ENCODE results near the gene TNFSF12. TPM values are rescaled to one million over a fixed set of nuclear protein-coding genes. Genes with fewer than 3 reads are reported as not detected.

Gene TNFSF12, protein sequence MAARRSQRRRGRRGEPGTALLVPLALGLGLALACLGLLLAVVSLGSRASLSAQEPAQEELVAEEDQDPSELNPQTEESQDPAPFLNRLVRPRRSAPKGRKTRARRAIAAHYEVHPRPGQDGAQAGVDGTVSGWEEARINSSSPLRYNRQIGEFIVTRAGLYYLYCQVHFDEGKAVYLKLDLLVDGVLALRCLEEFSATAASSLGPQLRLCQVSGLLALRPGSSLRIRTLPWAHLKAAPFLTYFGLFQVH
- total RNA-seq: 41.7 TPM
- long read RNA-seq, transcript TNFSF12-201 (7 exons, 1,553 nt): major isoform, 17 of 32 reads
- long read RNA-seq, partial matches to known transcripts: 1 of 32 reads
- long read RNA-seq, other reads (novel, unspliced or antisense): 10 of 32 reads

DNA sequence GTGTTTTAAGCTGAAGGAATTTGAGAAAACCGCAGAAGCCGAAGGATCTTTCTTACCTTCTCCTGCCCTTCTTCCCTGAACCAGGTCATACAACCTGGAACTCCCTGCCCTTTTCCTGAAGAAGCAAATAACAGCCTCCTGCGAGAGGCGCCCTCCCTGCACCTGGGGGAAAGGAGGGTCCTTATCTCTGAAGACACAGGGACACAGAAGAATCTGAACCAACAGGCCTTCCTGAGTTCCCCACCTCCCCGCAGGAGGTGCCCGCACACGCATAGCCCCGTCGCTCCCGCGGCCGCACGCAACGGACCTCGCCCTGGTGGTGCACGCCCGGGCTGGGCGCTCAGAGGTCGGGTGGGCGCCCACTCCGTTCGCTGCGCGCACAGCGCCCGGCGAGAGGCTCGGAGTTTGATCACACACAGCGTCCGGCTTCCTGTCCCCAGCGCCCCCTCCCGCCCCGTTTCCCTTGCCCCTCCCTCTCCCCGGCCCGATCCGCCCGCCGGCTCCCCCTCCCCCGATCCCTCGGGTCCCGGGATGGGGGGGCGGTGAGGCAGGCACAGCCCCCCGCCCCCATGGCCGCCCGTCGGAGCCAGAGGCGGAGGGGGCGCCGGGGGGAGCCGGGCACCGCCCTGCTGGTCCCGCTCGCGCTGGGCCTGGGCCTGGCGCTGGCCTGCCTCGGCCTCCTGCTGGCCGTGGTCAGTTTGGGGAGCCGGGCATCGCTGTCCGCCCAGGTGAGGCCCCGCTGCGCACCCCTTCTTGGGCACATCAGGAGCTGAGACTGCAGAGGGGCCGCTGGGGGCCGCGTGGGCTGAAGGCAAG lies at the start of gene TNFSF12:
Gene TNFSF12, plus strand, starts transcription at position 474 of the 816 bp plus-strand sequence. Its CDS starts 96 bp downstream, at position 570.
- intact Hi-C loops (cut with DNase I): loop anchor here (1.0 to 5.0 kb wide), 2 partner anchors 10 to 61 kb away; partner anchors contain the start of gene TNFSF13
- ATAC-seq (peak; percentile 84), DNase-seq (ENCODE audit: missing footprints) (peak; percentile 89)

DNA sequence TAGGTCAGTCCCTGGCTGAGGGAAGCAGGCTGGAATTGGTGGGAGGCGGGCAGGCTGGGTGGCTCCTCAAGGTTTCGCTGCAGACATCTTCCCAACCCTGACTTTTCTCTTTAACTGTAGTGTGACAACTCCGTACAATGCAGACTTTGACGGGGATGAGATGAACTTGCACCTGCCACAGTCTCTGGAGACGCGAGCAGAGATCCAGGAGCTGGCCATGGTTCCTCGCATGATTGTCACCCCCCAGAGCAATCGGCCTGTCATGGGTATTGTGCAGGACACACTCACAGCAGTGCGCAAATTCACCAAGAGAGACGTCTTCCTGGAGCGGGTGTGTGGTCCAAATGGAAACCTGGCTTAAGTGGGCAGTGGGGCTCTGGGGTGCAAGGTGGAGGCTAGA lies 49.7 kb upstream of the TNFSF12 start:
- intact Hi-C loops (cut with DNase I): no loop called here
- ATAC-seq (no peak), DNase-seq (ENCODE audit: missing footprints) (no peak)

DNA sequence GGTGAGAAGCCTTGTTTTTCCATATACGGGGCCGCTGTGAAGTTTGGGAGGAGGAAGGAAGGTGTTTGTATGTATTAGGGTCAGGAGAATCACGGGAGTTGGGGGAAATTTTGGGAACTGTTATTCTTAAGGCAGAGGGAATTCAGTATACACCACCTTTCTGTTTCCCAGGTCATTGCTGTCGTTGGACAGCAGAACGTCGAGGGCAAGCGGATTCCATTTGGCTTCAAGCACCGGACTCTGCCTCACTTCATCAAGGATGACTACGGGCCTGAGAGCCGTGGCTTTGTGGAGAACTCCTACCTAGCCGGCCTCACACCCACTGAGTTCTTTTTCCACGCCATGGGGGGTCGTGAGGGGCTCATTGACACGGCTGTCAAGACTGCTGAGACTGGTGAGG lies 47.1 kb upstream of the TNFSF12 start:
- no peak for DNase-seq (ENCODE audit: missing footprints)
- no peak for ATAC-seq
- intact Hi-C loops (cut with DNase I): no loop called here

DNA sequence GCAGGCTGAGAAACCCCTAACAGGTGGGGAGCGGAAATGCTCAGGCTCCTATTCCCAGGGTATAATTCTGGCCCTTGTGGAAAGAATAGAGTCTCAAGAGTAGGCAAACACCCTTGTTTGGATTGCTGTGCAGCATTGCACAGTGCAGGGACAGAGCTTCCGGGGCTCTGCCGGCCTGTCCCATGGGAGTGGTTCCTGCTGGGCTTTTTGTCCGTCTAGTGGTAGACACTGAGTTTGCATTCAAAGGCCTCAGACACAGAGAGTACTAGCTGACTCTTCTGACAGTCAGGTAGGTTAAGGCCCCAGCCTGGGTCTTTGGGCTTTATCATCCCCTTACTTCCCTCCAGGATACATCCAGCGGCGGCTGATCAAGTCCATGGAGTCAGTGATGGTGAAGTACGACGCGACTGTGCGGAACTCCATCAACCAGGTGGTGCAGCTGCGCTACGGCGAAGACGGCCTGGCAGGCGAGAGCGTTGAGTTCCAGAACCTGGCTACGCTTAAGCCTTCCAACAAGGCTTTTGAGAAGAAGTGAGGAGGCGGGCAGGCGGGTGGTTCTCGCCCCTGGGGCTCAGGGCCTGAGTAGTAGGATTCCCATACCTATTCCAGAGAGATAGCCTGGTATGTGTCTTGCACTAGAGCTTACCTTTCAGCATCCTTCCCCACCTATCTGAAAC lies 46.5 kb upstream of the TNFSF12 start:
- DNase-seq (ENCODE audit: missing footprints) (no peak), ATAC-seq (peak; percentile 18)
- intact Hi-C loops (cut with DNase I): no loop called here

DNA sequence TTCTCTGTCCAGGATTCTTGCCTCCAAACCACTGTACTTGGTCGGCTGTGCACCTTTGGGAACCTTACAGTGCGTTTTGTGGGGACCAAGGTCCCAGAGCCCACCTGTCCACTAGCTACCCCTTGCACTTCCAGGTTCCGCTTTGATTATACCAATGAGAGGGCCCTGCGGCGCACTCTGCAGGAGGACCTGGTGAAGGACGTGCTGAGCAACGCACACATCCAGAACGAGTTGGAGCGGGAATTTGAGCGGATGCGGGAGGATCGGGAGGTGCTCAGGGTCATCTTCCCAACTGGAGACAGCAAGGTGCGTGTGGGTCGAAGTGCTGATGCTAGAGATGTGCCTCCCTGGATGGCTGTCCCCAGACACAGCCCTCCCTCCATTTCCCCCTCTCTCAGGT lies 45.9 kb upstream of the TNFSF12 start:
- DNase-seq (ENCODE audit: missing footprints) (no peak), ATAC-seq (no peak)
- intact Hi-C loops (cut with DNase I): no loop called here

DNA sequence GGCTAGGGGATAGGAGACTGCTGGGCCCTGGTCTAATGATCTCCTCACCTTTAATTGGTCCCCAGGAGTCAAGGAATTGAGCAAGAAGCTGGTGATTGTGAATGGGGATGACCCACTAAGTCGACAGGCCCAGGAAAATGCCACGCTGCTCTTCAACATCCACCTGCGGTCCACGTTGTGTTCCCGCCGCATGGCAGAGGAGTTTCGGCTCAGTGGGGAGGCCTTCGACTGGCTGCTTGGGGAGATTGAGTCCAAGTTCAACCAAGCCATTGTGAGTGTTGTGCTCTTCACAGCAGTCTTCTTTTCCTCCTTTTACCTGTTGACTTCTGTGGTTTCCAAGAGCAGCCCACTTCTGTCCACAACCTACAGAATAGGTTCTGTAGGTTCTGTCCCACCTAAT lies 45.3 kb upstream of the TNFSF12 start:
- ATAC-seq: no peak
- intact Hi-C loops (cut with DNase I): no loop called here
- DNase-seq (ENCODE audit: missing footprints): no peak

DNA sequence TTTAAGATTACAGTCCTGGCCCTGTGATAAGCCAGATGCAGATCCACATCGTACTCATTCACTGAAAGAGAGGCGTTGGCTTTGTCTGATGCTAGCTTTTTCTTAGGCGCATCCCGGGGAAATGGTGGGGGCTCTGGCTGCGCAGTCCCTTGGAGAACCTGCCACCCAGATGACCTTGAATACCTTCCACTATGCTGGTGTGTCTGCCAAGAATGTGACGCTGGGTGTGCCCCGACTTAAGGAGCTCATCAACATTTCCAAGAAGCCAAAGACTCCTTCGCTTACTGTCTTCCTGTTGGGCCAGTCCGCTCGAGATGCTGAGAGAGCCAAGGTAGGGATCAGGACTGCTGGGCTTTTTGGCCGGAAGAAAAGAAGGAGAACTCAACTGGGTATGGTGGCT lies 40.7 kb upstream of the TNFSF12 start:
- ATAC-seq (no peak), DNase-seq (ENCODE audit: missing footprints) (no peak)
- intact Hi-C loops (cut with DNase I): no loop called here

DNA sequence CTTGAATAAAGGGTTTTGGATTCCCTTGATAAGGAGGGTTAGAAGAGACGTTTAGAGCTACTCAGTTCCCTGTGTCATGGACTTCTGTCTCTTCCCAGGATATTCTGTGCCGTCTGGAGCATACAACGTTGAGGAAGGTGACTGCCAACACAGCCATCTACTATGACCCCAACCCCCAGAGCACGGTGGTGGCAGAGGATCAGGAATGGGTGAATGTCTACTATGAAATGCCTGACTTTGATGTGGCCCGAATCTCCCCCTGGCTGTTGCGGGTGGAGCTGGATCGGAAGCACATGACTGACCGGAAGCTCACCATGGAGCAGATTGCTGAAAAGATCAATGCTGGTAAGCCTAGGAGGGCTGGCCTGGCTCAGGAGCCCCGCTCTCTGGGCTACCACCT lies 40.0 kb upstream of the TNFSF12 start:
- intact Hi-C loops (cut with DNase I): no loop called here
- no peak for DNase-seq (ENCODE audit: missing footprints)
- no peak for ATAC-seq

DNA sequence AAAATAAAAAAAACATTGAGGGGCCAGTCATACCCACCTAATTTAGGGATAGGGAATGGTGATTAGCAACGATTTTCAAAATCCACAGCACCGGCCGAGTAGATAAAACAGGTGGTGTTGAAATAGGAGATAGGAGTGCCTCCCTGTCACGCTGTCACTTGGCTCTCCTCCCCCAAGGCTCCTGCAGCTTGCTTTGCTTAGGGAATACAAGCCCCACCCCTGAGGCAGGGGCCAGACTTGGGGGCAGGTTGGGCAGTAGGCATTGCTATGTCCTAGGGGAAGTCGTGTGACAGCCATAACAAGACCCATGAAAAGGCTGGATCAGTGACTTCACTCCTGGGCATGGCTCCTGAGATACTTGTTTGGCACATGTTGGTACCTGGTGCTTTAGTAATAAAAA lies 38.9 kb upstream of the TNFSF12 start:
- DNase-seq (ENCODE audit: missing footprints) (no peak), ATAC-seq (no peak)
- intact Hi-C loops (cut with DNase I): no loop called here

DNA sequence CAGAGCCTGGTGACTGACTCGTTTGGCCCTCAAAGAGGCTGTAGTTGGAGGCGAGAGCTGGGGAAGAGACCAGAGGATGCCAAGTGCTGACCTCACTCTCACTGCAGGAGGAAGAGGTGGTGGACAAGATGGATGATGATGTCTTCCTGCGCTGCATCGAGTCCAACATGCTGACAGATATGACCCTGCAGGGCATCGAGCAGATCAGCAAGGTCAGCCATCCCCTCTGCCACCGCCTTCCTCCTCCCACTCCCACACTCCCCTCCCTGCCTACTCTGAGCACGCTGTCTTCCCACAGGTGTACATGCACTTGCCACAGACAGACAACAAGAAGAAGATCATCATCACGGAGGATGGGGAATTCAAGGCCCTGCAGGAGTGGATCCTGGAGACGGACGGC lies 37.8 kb upstream of the TNFSF12 start:
- intact Hi-C loops (cut with DNase I): no loop called here
- DNase-seq (ENCODE audit: missing footprints): no peak
- ATAC-seq: no peak

DNA sequence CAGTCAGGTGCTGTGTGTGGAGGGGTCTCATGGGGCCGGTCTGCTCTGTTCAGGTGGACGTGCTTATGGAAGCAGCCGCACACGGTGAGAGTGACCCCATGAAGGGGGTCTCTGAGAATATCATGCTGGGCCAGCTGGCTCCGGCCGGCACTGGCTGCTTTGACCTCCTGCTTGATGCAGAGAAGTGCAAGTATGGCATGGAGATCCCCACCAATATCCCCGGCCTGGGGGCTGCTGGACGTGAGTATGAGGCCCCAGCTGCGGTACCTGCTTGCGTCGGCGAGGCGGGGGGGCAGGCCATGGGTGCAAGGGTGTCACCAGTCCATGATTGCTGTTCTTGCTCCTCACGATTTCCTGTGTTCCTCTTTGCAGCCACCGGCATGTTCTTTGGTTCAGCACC lies 36.8 kb upstream of the TNFSF12 start:
- DNase-seq (ENCODE audit: missing footprints) (no peak), ATAC-seq (no peak)
- intact Hi-C loops (cut with DNase I): no loop called here

DNA sequence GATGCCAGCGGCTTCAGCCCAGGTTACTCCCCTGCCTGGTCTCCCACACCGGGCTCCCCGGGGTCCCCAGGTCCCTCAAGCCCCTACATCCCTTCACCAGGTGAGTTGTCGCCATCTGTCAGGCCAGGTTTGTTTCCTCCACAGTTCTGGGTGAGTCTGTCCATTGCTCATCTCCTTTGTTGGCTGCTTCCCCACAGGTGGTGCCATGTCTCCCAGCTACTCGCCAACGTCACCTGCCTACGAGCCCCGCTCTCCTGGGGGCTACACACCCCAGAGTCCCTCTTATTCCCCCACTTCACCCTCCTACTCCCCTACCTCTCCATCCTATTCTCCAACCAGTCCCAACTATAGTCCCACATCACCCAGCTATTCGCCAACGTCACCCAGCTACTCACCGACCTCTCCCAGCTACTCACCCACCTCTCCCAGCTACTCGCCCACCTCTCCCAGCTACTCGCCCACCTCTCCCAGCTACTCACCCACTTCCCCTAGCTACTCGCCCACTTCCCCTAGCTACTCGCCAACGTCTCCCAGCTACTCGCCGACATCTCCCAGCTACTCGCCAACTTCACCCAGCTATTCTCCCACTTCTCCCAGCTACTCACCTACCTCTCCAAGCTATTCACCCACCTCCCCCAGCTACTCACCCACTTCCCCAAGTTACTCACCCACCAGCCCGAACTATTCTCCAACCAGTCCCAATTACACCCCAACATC lies 35.9 kb upstream of the TNFSF12 start:
- intact Hi-C loops (cut with DNase I): no loop called here
- DNase-seq (ENCODE audit: missing footprints): no peak
- ATAC-seq: no peak

DNA sequence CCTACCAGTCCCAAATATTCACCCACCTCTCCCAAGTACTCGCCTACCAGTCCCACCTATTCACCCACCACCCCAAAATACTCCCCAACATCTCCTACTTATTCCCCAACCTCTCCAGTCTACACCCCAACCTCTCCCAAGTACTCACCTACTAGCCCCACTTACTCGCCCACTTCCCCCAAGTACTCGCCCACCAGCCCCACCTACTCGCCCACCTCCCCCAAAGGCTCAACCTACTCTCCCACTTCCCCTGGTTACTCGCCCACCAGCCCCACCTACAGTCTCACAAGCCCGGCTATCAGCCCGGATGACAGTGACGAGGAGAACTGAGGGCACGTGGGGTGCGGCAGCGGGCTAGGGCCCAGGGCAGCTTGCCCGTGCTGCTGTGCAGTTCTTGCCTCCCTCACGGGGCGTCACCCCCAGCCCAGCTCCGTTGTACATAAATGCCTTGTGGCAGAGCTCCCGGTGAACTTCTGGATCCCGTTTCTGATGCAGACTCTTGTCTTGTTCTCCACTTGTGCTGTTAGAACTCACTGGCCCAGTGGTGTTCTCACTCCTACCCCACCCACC lies 34.9 kb upstream of the TNFSF12 start:
- ATAC-seq (no peak), DNase-seq (ENCODE audit: missing footprints) (no peak)
- intact Hi-C loops (cut with DNase I): loop anchor here (1.0 kb wide), 1 partner anchor 47 kb away; the partner anchor contains the start of gene SENP3

DNA sequence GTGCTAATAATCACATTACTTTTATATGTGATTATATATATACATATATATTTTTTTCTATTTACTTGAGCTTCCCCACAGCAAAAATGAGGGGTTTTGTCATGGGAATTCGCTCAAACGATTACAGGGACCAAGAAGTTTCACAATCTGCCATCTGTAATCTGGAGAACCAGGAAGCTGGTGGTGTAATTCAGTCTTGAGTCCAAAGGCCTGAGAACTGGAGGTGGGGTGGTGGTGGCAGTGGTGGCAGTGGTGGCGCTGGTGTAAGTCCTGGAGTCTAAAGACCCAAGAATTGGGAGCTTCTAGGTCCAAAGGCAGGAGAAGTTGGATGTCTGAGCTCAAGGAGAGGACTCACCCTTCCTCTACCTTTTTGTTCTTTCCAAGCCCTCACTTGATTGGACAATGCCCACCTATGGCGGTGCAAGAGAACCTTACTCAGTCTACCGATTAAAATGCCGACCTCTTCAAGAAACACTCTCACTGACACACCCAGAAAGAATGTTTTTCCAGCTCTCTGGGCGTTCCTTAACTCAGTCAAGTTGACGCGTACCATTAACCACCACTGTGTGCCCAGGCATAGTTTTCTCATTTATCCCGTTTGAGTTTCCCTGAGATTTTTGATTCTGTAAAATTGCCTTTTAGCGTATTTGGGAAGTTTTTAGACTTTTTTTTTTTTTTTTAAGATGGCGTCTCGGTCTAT lies 32.8 kb upstream of the TNFSF12 start:
- no peak for ATAC-seq
- intact Hi-C loops (cut with DNase I): no loop called here

DNA sequence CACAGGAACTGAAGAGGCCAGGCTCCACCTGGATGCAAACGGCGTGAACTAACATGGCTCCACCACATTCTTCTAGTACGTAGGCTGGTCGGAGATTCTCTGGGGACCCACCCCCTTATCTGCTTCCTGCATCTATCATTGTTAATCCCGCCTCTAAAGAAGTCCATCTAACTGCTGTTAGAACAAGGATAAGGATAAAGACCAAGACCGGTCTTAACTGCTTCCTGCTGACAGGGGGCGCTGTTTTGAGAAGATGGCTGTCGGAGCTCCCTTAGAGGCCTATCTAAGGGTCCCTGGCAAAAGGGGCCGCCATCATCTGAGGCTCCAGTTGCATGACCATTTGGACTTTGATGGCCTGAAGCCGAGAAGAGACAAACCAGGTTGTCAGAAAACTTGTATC lies 25.8 kb upstream of the TNFSF12 start:
- ATAC-seq (peak; percentile 67), DNase-seq (ENCODE audit: missing footprints) (no peak)
- intact Hi-C loops (cut with DNase I): no loop called here

More for the DNA sequence above, 32.8 kb upstream of the TNFSF12 start:
- DNase-seq (ENCODE audit: missing footprints): no peak

DNA sequence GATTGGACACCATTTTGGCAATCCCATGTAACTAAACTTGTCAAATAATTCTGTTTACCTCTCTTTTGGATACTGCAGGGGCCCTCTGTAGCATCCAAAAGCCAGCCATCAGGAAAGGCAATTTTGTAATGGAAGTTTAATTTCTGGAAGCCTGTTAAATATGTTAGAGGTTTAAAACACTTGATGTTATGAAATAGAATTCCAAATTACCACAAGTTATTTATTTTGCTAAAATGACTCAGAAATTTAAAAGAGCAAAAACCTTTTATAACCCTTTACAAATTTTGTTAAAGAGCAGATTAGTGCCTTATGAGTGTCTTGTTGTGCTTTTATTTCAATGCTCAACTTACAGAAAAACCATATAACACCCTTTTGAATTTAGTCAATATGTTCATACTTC lies 20.0 kb upstream of the TNFSF12 start:
- DNase-seq (ENCODE audit: missing footprints) (no peak), ATAC-seq (no peak)
- intact Hi-C loops (cut with DNase I): no loop called here

DNA sequence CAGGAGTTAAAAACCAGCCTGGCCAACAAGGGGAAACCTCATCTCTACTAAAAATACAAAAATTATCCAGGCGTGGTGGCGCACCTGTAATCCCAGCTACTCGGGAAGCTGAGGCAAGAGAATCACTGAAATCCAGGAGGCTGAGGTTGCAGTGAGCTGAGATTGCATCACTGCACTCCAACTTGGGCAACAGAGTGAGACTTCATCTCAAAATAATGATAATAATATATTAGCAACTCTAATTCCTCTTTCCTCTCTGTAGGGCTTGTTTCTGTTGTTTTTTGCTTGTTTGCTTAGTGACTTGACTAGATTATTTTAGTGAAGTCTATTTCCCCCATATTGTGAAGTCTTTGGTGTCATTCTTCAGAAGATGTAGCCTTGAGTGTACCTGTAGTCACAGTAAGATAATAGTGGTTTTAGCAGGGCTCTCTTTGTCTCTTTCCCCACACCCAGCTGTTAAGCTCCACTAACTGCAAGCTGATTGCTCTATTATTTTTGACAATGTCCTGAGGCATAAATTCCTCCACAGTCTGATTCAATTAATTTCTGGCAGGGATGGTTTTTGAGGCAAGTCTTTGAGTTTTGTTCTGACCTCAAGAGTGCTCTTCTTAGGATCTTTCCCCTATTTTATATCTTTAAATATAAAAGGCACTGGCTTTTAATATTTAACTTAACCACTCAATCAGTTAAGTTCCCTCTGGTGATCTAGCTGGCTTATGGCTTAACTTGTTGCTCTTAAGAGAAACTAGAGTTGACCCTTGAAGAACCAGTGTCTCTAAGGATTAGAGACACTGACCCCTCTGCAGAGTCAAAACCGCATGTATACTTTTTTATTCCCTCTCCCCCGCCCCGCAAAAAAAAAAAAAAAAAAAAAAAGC lies 18.6 kb upstream of the TNFSF12 start:
- DNase-seq (ENCODE audit: missing footprints) (no peak), ATAC-seq (no peak)
- intact Hi-C loops (cut with DNase I): no loop called here

Data from Right ventricle myocardium inferior (tissue), 1 donor.